ENCODE data around the gene MYDGF.

The MYDGF gene

DNA sequence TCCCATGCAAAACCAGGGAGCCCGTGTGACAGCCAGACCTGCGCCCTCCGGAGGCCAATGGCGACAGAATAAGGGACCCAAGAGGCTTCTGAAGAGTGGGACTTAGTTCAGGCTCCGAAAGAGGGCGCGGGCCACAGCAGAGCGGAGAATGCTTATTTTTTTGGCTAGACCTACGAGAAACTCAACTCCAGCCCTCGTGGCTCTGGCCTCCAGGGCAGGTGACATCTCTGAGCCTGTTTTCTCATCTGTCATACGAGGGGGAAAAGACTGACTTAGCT, 30.5 kb upstream of the MYDGF start:
- Histone ChIP-seq H3K36me3 (ENCODE audit: control insufficient read depth in 2 of 2, insufficient read depth in 1 of 2, low read length in 2 of 2) (peaks cover 15 to 78% of the 10 kb centered on the region in 2 experiments; a peak in 2 of 3 replicates), H3K9me3 (ENCODE audit: control insufficient read depth, insufficient read depth, low read depth, low read length) (no peaks in the 10 kb centered on the region), H3K4me3 (ENCODE audit: low read depth, low read length) (no peak overlapping the region), H3K27ac (ENCODE audit: extremely low read depth, low read depth, low read length) (no peak overlapping the region), H3K4me1 (ENCODE audit: control insufficient read depth, insufficient read depth, low read length) (no peaks in the 10 kb centered on the region)
- no peak for TF ChIP-seq ZSCAN16 (tag by site-specific recombination; IDR thresholded peaks at IDR 0.05)
- no peak for TF ChIP-seq ZSCAN30 (tag by site-specific recombination; IDR thresholded peaks at IDR 0.05)
- no peak for TF ChIP-seq ZNF629 (tag by site-specific recombination; IDR thresholded peaks at IDR 0.05)
- TF ChIP-seq, protein P1, sequence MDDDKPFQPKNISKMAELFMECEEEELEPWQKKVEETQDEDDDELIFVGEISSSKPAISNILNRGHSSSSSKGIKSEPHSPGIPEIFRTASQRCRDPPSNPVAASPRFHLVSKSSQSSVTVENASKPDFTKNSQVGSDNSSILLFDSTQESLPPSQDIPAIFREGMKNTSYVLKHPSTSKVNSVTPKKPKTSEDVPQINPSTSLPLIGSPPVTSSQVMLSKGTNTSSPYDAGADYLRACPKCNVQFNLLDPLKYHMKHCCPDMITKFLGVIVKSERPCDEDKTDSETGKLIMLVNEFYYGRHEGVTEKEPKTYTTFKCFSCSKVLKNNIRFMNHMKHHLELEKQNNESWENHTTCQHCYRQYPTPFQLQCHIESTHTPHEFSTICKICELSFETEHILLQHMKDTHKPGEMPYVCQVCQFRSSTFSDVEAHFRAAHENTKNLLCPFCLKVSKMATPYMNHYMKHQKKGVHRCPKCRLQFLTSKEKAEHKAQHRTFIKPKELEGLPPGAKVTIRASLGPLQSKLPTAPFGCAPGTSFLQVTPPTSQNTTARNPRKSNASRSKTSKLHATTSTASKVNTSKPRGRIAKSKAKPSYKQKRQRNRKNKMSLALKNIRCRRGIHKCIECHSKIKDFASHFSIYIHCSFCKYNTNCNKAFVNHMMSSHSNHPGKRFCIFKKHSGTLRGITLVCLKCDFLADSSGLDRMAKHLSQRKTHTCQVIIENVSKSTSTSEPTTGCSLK (tag by site-specific recombination; IDR thresholded peaks at IDR 0.05): no peak
- TF ChIP-seq ZNF433 (tag by site-specific recombination; IDR thresholded peaks at IDR 0.05; ENCODE audit: low read depth): no peak
- TF ChIP-seq ZNF248 (tag by site-specific recombination; IDR thresholded peaks at IDR 0.05): no peak
- TF ChIP-seq ZNF24 (tag by site-specific recombination; IDR thresholded peaks at IDR 0.05): no peak
- no peak for TF ChIP-seq ZNF529 (tag by site-specific recombination; IDR thresholded peaks at IDR 0.05; ENCODE audit: insufficient replicate concordance)
- TF ChIP-seq ZNF10 (tag by site-specific recombination; IDR thresholded peaks at IDR 0.05): no peak
- TF ChIP-seq ZEB2 (tag by site-specific recombination; IDR thresholded peaks at IDR 0.05): no peak
- TF ChIP-seq ZNF391 (tag by site-specific recombination; IDR thresholded peaks at IDR 0.05; ENCODE audit: borderline replicate concordance, low read depth): no peak
- TF ChIP-seq, protein P2, sequence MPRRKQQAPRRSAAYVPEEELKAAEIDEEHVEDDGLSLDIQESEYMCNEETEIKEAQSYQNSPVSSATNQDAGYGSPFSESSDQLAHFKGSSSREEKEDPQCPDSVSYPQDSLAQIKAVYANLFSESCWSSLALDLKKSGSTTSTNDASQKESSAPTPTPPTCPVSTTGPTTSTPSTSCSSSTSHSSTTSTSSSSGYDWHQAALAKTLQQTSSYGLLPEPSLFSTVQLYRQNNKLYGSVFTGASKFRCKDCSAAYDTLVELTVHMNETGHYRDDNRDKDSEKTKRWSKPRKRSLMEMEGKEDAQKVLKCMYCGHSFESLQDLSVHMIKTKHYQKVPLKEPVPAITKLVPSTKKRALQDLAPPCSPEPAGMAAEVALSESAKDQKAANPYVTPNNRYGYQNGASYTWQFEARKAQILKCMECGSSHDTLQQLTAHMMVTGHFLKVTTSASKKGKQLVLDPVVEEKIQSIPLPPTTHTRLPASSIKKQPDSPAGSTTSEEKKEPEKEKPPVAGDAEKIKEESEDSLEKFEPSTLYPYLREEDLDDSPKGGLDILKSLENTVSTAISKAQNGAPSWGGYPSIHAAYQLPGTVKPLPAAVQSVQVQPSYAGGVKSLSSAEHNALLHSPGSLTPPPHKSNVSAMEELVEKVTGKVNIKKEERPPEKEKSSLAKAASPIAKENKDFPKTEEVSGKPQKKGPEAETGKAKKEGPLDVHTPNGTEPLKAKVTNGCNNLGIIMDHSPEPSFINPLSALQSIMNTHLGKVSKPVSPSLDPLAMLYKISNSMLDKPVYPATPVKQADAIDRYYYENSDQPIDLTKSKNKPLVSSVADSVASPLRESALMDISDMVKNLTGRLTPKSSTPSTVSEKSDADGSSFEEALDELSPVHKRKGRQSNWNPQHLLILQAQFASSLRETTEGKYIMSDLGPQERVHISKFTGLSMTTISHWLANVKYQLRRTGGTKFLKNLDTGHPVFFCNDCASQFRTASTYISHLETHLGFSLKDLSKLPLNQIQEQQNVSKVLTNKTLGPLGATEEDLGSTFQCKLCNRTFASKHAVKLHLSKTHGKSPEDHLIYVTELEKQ (tag by site-specific recombination; IDR thresholded peaks at IDR 0.05; ENCODE audit: borderline replicate concordance): no peak
- no peak for TF ChIP-seq MYNN (tag by site-specific recombination; IDR thresholded peaks at IDR 0.05; ENCODE audit: borderline replicate concordance)
- TF ChIP-seq, protein P3, sequence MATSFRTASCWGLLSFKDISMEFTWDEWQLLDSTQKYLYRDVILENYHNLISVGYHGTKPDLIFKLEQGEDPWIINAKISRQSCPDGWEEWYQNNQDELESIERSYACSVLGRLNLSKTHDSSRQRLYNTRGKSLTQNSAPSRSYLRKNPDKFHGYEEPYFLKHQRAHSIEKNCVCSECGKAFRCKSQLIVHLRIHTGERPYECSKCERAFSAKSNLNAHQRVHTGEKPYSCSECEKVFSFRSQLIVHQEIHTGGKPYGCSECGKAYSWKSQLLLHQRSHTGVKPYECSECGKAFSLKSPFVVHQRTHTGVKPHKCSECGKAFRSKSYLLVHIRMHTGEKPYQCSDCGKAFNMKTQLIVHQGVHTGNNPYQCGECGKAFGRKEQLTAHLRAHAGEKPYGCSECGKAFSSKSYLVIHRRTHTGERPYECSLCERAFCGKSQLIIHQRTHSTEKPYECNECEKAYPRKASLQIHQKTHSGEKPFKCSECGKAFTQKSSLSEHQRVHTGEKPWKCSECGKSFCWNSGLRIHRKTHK (tag by site-specific recombination; IDR thresholded peaks at IDR 0.05): no peak
- TF ChIP-seq ZNF416 (tag by site-specific recombination; IDR thresholded peaks at IDR 0.05): no peak
- TF ChIP-seq KLF1 (tag by site-specific recombination; IDR thresholded peaks at IDR 0.05): no peak
- no peak for TF ChIP-seq ZNF701 (tag by site-specific recombination; IDR thresholded peaks at IDR 0.05)
- no peak for TF ChIP-seq ZNF202 (tag by site-specific recombination; IDR thresholded peaks at IDR 0.05; ENCODE audit: borderline replicate concordance)
- no peak for TF ChIP-seq ZNF626 (tag by site-specific recombination; IDR thresholded peaks at IDR 0.05)
- ChIA-PET CTCF (interaction anchor here (0.6 kb wide), 1 partner anchor 111 kb away, joined by 3 read pairs; no protein-coding TSS in a partner anchor), POLR2A (no interaction called here)
